AG10803 (cell line): ENCODE measurements around the gene SLC16A2.

Experiments
- DNase-seq: peaks from one replicate; pipeline ENCODE4 v3.0.0; 2010; ENCODE audit warnings: low read depth
- H3K4me3 ChIP-seq: 2 replicates; pipeline ENCODE4 v1.5.1; 2011; ENCODE audit warnings: mild to moderate bottlenecking, low read length, control low read depth
- CTCF ChIP-seq: conservative IDR thresholded peaks from 2 replicates; pipeline ENCODE4 v1.5.1; 2011; ENCODE audit warnings: mild to moderate bottlenecking, low read length, control low read depth, inconsistent platforms

Gene SLC16A2

GRCh38 chrX:74421036-74421739 is at the start of gene SLC16A2:
Gene SLC16A2 (plus strand): TSS chrX:74421493. CDS start chrX:74421638, 145 bp downstream.
- H3K4me3 ChIP-seq = peak within 1 kb of the TSS; percentile 69
- no peak for TF ChIP-seq CTCF
- DNase-seq = peak; percentile 83

GRCh38 chrX:74372272-74372671 is 49.0 kb upstream of the SLC16A2 start:
- DNase-seq = no peak
- H3K4me3 ChIP-seq = no peak overlapping the region
- TF ChIP-seq CTCF = no peak

GRCh38 chrX:74377282-74377681 is 44.0 kb upstream of the SLC16A2 start:
- no peak for TF ChIP-seq CTCF
- DNase-seq = no peak
- no peak overlapping the region for H3K4me3 ChIP-seq

- TF ChIP-seq CTCF = peak; percentile 83
- DNase-seq = peak; percentile 50
- H3K4me3 ChIP-seq = no peak overlapping the region
Measured at GRCh38 chrX:74382613-74383012, 38.7 kb upstream of the SLC16A2 start.

- H3K4me3 ChIP-seq = no peak overlapping the region
- DNase-seq = peak; percentile 57
- TF ChIP-seq CTCF = peak; percentile 73
Measured at GRCh38 chrX:74383611-74384010, 37.7 kb upstream of the SLC16A2 start.

- H3K4me3 ChIP-seq = no peak overlapping the region
- TF ChIP-seq CTCF = no peak
- no peak for DNase-seq
Measured at GRCh38 chrX:74389016-74389722, 32.1 kb upstream of the SLC16A2 start.

GRCh38 chrX:74395556-74395955 is 25.7 kb upstream of the SLC16A2 start:
- TF ChIP-seq CTCF = no peak
- no peak for DNase-seq
- no peak overlapping the region for H3K4me3 ChIP-seq
